ENCODE results near the gene USP47. TPM values are rescaled to one million over a fixed set of nuclear protein-coding genes. Genes with fewer than 3 reads are reported as not detected.
A peak's percentile ranks its signal among the peaks of the same experiment; 100 is the strongest.

USP47 gene
- total and polyA plus RNA-seq, 9 of the 15 experiments (the other 6 are each of a cell fraction or from before 2014, with no cell fraction given): 13.1 to 63.6 (median 34.7) TPM

DNA sequence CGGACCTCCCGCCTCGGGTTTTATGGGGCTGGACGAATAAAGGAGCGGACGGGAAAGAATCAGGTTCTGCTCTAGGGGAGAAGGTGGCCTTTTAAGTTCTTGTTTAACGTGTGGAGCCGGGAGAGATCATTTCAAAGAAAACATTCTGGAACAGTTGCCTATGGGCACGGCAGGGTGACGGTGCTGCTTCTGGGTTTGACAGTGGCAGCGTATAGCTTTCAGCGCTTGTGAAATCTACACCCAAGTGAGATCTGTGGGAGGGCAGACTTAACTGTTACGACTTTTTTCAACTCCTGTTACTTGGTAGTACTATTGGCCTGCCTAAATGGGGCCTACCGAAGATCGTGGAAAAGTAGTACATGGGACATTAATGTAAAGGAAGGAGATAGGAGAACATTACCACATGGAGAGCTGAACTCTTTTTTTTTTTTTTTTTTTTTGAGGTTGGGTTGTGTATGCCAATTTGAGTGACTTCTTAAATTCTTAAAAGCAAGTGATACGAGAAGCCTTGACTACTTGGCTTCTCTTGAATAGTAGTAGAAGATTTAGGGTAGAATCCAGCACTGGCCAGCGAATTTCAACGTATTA is 743 bp downstream of the USP47 start (continued):
- TF ChIP-seq PKNOX1 (IDR thresholded peaks at IDR 0.05): no peak
- TF ChIP-seq ZNF717 (CRISPR knock-in tag; IDR thresholded peaks at IDR 0.05): no peak
- TF ChIP-seq SMARCA5 (IDR thresholded peaks at IDR 0.05): no peak
- TF ChIP-seq, protein P1, sequence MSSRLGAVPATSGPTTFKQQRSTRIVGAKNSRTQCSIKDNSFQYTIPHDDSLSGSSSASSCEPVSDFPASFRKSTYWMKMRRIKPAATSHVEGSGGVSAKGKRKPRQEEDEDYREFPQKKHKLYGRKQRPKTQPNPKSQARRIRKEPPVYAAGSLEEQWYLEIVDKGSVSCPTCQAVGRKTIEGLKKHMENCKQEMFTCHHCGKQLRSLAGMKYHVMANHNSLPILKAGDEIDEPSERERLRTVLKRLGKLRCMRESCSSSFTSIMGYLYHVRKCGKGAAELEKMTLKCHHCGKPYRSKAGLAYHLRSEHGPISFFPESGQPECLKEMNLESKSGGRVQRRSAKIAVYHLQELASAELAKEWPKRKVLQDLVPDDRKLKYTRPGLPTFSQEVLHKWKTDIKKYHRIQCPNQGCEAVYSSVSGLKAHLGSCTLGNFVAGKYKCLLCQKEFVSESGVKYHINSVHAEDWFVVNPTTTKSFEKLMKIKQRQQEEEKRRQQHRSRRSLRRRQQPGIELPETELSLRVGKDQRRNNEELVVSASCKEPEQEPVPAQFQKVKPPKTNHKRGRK (tag; IDR thresholded peaks at IDR 0.05): no peak
- TF ChIP-seq SP1 (CRISPR knock-in tag; IDR thresholded peaks at IDR 0.05): 0 out of 2 replicates have a peak, but pooled peaks have one; percentile 3
- TF ChIP-seq, protein P2, sequence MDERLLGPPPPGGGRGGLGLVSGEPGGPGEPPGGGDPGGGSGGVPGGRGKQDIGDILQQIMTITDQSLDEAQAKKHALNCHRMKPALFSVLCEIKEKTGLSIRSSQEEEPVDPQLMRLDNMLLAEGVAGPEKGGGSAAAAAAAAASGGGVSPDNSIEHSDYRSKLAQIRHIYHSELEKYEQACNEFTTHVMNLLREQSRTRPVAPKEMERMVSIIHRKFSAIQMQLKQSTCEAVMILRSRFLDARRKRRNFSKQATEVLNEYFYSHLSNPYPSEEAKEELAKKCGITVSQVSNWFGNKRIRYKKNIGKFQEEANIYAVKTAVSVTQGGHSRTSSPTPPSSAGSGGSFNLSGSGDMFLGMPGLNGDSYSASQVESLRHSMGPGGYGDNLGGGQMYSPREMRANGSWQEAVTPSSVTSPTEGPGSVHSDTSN (CRISPR knock-in tag; IDR thresholded peaks at IDR 0.05; ENCODE audit: low read depth): no peak
- TF ChIP-seq, protein P2 (tag; conservative IDR thresholded peaks at IDR 0.05; ENCODE audit: low read depth): peak; percentile 22; the same call in 1 of the 2 replicates
- no peak for TF ChIP-seq CBFA2T3 (IDR thresholded peaks at IDR 0.05)
- TF ChIP-seq LARP7 (IDR thresholded peaks at IDR 0.05): no peak
- no peak; a peak in 1 of 6 replicates for TF ChIP-seq ZBTB11 (CRISPR knock-in tag; IDR thresholded peaks at IDR 0.05)
- 0 out of 2 replicates have a peak, but pooled peaks have one; percentile 14 for TF ChIP-seq GATAD2A (IDR thresholded peaks at IDR 0.05)
- TF ChIP-seq AFF4 (CRISPR knock-in tag; IDR thresholded peaks at IDR 0.05): 0 out of 2 replicates have a peak, but pooled peaks have one; percentile 63
- TF ChIP-seq ZNF445 (CRISPR knock-in tag; IDR thresholded peaks at IDR 0.05; ENCODE audit: low read depth): no peak
- no peak for TF ChIP-seq ZNF274 (IDR thresholded peaks at IDR 0.05; ENCODE audit: borderline replicate concordance, low read depth, low read length)
- no peak for TF ChIP-seq DMBX1 (CRISPR knock-in tag; IDR thresholded peaks at IDR 0.05; ENCODE audit: borderline replicate concordance)
- no peak; the same call in 1 of the 2 replicates for TF ChIP-seq SMARCA4 (IDR thresholded peaks at IDR 0.05)
